T-helper 1 cell (primary cell): ENCODE results near the gene CNTN2.
A peak's percentile ranks its signal among the peaks of the same experiment; 100 is the strongest.

Experiments
- DNase-seq, 5 donors: peaks; one replicate each; pipeline ENCODE4 v3.0.0-alpha.2; 2012 to 2020

CNTN2 gene

DNA sequence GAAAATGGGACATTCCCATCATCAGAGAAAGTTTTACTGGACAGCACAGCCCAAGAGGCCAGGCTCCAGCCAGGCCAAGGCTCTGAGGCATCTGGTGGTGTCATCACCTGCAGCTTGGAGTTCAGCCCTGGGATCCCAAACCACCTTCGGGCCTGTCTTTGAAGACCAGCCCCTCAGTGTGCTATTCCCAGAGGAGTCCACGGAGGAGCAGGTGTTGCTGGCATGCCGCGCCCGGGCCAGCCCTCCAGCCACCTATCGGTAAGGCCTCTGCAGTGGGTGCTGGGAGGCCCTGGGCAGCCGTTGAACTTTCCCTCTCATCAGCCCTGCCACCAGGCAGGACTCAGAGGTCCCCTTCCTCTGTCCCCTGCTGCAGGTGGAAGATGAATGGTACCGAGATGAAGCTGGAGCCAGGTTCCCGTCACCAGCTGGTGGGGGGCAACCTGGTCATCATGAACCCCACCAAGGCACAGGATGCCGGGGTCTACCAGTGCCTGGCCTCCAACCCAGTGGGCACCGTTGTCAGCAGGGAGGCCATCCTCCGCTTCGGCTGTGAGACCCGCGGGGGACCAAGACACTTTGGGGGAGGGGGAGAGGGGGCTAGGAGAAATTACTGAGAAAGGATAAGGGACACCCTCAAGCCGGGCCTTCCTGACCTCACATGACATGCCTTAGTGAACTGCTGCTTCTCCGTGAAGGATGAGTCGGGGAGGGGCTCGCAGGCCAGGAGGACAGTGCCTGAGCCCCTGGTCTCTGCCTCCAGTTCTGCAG is 15.0 kb downstream of the CNTN2 start:
- no peak for DNase-seq

DNA sequence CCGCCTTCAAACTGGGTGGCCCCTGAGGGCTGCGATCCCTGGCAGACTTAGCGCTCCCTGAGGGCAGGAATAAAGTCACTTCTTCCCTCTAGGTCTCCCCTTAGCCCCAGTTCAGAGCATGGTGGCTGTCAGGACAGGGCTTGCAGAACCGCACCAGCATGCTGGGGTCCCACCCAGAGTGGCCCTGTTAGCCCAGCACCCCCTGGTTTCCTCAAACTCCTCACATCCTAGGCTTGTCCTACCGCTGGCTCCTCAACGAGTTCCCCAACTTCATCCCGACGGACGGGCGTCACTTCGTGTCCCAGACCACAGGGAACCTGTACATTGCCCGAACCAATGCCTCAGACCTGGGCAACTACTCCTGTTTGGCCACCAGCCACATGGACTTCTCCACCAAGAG is 15.8 kb downstream of the CNTN2 start:
- no peak for DNase-seq

DNA sequence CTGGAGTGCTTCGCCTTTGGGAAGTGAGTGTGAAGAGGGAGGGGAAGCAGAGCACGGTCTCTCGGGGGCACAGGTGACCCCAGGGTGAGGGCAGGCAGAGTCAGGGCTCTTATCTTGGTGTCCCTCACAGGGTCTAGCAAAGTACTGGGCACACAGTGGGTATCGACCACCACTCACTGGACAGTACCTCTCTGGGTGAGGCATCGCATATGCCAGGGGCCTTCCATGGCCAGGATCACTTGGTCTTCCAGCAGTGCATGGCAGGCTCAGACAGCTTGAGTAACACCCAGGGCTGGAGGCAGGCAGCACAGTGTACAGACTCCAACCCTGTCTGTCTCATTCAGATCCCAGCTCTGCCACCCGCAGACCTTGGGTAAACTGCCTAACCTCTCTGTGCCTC is 16.6 kb downstream of the CNTN2 start:
- no peak for DNase-seq

DNA sequence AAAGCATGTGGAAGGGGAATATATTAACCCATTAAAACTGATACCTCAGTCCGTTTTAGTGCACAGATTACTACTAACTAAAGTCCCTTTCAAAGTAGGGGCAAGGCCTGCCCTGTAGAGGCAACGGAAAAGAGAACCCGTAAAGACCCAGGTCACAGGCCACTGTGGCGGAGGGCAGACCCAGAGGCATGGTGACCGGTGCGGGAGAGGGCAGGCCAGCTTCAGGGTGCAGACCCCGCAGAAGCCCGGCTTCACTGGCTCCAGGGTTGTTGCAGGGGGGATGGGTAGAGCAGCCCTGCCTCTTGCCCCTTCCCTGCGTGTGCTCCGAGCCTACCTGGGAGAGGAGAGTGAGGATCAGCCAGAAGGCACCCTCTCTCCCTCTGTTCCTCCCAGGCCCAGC is 17.7 kb downstream of the CNTN2 start:
- no peak for DNase-seq

DNA sequence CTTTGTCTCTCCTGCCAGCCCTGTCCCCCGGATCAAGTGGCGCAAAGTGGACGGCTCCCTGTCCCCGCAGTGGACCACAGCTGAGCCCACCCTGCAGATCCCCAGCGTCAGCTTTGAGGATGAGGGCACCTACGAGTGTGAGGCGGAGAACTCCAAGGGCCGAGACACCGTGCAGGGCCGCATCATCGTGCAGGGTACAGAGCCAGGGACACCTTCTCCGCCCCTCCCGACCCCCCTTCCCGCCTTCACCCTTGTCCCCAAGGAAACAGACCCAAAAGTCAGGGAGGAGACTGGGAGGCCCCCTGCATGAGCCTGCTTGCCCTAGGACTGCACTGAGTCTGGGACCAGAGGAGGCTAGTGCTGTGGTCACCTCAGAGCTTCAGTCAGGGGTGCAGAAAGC is 18.2 kb downstream of the CNTN2 start:
- DNase-seq: no peak

DNA sequence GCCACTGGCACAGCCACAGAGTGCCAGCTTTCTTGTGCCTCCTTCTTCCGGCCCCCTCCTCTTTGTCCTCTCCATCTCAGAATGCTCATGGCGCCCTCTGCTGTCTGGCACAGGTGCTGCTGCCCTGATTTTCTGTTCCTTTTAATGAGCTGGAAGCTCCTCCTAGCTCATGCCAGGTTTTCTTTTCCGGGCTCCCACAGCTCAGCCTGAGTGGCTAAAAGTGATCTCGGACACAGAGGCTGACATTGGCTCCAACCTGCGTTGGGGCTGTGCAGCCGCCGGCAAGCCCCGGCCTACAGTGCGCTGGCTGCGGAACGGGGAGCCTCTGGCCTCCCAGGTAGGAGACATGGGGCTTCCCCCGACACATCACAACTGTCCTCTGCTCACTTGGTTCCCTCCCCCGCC is 18.7 kb downstream of the CNTN2 start:
- peak in 4 of 5 donors; percentile 38 to 67 (median 48) for DNase-seq

DNA sequence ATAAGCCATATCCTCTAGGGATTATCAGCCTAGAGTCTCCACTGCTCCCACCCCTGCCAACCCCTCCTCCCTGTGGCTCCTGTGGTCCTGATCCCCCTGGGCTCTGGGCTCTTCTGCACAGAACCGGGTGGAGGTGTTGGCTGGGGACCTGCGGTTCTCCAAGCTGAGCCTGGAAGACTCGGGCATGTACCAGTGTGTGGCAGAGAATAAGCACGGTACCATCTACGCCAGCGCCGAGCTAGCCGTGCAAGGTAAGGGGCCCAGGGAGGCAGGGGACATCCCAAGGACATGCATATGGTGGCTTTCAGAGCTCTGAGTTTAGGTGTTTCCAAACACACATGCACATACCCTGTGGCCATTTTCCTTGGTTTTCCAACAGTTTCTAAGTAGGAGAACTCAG is 19.3 kb downstream of the CNTN2 start:
- no peak for DNase-seq

DNA sequence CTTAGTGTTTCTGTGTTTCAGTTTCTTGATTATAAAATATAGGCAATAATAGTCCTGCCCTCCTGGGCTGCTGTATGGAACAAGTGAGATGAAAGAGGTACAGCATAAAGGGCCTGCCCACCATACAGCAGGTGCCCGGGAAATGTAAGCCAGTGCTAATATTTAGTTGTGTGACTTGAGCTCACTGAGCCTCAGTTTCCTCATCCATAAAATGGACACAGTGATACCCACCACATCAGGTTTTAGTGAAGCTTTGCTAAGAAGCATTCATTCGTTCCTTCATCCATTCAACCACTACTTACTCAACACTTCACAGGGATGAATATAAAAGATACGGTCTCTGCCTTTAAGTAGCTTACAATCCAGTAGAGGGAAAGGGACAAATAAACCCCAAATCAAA is 19.9 kb downstream of the CNTN2 start:
- DNase-seq: no peak

DNA sequence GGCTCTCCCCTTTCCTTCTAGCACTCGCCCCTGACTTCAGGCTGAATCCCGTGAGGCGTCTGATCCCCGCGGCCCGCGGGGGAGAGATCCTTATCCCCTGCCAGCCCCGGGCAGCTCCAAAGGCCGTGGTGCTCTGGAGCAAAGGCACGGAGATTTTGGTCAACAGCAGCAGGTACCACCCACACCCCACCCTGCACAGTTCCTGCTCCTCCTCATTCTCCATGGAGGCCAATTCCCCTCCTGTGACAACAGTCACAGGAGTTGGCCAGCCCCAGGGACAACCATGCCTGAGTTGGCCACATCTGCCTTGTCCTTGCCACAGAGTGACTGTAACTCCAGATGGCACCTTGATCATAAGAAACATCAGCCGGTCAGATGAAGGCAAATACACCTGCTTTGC is 21.3 kb downstream of the CNTN2 start:
- DNase-seq: no peak

DNA sequence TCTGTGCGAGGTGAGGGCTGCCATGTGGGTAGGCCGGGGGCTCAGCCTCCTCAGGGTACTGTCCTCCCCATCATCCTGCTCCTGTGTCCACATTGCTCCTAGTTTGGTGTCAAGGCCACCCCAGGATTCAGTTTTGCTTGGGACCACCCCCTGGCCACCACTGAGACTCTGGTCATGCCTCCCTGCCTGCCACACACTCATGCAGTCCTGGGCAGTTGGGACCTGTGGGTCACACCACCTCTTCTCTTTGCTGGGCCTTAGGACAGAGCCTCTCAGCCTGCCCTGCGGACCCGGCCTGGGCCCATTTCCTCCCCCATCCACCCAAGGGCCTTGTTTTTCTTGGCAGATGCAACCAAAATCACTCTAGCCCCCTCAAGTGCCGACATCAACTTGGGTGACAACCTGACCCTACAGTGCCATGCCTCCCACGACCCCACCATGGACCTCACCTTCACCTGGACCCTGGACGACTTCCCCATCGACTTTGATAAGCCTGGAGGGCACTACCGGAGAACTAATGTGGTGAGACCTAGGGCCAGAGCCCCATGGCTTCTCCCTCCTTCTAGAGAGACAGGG is 21.8 kb downstream of the CNTN2 start:
- DNase-seq: no peak

DNA sequence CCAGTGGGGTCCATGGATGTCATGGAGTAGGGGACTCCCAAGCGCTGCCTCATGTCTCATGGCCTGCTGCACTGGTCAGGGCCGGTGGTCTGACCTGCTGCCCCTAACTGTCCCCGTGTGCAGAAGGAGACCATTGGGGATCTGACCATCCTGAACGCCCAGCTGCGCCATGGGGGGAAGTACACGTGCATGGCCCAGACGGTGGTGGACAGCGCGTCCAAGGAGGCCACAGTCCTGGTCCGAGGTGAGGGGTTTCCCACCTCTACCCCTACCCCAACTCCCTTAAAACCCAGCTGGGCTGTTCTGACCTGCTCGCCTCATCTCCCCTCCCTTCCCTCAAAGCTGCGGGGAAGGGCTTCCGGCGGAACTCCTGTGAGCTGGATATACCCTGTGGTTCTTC is 22.7 kb downstream of the CNTN2 start:
- DNase-seq: no peak

DNA sequence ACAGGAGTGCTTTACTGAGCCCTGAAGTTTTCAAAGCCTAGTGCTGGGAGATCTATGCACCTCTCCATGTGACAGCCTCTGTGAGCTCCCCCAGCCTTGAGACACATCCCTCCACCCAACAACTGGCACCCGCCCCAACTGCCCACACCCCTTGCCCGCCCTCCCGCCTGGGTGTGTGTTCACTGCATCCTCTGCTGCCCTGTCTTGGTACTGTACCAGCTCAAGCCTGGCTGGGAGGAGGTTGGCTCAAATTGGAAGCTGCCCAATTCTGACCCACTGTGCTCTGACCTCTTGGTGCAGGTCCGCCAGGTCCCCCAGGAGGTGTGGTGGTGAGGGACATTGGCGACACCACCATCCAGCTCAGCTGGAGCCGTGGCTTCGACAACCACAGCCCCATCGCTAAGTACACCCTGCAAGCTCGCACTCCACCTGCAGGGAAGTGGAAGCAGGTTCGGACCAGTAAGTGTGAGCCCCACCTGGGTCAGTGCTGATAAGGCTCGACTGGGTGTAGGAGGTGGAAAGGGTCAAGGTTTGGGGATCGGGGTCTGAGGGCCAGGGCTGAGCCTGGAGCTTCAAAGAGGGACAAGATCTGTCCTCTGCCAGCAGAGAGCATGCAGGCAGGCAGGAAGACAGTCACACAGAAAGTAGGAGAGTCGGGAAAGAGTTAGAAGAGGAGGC is 23.3 kb downstream of the CNTN2 start:
- no peak for DNase-seq

DNA sequence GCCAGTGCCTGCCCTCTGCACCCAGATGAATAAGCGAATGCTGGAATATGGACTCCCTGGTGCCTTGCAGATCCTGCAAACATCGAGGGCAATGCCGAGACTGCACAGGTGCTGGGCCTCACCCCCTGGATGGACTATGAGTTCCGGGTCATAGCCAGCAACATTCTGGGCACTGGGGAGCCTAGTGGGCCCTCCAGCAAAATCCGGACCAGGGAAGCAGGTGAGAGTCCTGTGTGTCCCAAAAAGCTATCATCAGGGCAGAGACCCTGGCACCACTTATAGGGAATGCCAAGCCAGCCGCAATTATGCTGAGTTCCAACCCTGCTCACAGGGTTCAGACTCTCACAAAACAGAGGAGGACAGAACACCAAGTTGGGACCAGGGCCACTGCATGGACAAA is 24.0 kb downstream of the CNTN2 start:
- no peak for DNase-seq

DNA sequence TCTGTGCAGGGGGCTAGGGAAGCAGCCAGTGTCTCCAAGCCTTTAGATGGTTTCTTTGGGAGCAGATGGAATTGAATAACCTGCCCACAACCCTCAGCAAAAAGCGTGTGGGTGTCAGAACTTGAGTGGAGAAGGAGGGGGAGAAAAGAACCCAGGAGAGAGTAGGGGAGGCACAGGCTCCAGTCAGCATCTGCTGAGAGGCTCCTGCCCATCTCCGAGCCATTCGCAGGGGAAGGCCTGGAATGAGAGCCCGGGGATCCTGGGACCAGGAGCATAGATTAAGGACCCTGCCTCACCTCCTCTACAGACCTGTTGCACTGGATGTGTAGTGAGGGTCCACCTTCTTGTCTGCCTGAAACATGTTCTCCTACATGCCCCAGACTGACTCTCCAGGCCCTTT is 25.0 kb downstream of the CNTN2 start:
- DNase-seq: no peak

DNA sequence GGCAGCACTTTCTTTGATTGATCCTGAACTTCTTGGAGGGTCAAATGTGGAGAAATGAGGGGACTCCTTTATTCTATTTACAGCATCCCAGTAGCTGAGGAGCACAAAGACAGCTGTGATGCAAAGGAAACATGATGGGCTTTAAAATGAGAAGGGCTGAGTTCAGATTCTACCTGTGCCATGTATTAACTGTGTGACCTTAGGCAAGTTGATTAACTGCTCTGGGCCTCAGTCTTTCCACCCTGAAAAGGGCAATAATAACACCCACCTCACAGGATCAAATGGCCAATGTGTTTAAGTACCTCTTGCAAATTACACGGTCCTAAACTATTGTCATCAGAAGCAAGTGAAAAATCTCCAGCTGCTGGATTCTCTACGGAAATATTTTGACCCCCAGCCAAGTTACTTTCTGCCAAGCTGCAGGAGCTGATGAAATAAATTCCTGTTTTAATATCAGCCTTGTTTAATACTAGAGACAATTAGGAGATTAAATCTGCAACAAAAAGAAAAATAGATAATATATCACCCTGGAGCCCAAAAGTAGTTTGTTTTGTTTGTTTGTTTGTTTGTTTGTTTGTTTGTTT is 25.5 kb downstream of the CNTN2 start:
- DNase-seq: no peak

DNA sequence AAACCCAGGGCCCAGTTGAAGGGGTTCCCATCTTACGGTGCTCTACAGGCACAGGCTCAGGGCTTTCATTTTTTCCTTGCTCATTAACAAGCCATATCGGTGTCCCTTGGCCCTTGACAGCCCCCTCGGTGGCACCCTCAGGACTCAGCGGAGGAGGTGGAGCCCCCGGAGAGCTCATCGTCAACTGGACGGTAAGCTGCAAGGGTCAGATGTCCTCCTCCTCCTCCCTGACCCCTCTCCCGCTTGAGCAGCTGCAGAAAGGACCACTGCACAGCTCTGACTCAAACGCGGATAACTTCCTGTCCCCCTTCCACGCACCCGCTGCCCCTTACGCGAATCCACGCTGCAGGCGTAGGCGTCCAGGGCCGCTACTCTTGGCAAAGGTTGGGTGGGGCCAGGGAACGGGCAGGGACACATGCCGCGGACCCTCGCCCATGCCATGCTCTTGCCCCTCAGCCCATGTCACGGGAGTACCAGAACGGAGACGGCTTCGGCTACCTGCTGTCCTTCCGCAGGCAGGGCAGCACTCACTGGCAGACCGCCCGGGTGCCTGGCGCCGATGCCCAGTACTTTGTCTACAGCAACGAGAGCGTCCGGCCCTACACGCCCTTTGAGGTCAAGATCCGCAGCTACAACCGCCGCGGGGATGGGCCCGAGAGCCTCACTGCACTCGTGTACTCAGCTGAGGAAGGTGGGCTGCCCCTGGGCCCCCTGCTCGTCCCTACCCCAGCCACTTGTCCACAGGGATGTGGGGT is 26.5 kb downstream of the CNTN2 start:
- DNase-seq: no peak

DNA sequence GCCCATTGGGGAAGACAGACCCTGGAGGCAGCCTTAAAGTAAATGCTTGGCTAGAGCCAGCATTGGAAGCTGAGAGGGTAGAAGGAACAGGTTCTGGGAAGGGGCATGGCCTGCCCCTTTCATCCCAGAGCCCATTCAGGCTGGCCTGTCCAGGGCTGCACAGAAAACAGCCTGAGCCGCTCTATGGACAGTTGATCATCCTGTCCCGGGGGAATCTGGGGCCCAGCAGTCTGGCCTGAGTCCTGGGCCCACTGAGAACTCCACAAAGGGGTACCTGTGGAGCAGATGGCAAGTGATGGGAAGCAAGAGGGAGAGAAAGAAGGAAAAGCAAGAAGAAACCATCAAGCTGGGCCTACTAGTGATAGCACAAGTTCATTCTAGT is 28.0 kb downstream of the CNTN2 start:
- no peak for DNase-seq

DNA sequence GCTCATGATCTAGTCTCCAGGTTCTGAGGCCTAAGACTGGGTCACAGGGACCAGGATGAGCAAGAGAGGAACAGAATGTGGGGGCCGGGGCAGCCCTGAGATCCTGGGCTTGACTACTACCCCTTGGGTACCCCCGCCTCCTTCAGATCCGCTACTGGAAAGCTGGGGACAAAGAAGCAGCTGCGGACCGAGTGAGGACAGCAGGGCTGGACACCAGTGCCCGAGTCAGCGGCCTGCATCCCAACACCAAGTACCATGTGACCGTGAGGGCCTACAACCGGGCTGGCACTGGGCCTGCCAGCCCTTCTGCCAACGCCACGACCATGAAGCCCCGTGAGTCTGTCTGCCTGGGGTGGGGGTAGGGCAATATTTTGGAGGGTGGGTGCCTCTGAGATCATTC is 28.8 kb downstream of the CNTN2 start:
- no peak for DNase-seq

DNA sequence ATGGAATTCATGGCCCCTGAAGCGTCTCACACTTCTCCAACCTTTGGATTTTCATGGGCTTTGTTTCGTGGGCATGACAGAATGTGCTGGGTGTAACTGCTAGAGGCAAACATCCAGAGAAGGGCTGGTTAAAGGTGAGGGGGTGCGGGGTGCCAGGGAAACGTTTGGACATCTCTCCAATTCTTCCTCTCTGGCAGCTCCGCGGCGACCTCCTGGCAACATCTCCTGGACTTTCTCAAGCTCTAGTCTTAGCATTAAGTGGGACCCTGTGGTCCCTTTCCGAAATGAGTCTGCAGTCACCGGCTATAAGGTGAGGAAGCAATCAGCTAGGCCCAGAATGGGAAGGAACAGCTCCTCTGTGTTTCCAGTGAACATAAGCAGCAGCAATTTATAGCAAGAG is 29.3 kb downstream of the CNTN2 start:
- no peak for DNase-seq

DNA sequence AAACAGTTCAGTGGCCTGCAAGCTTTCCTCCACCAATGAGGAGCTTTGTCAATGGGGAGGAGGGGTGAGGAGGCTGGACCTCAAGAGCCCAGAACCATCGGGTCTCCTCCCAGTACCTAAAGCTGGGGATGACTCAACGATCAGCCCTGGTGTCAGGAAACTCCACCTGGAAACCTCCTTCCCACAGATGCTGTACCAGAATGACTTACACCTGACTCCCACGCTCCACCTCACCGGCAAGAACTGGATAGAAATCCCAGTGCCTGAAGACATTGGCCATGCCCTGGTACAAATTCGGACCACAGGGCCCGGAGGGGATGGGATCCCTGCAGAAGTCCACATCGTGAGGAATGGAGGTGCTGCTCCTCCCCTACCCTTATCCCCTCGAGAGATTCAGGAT is 29.9 kb downstream of the CNTN2 start:
- no peak for DNase-seq

DNA sequence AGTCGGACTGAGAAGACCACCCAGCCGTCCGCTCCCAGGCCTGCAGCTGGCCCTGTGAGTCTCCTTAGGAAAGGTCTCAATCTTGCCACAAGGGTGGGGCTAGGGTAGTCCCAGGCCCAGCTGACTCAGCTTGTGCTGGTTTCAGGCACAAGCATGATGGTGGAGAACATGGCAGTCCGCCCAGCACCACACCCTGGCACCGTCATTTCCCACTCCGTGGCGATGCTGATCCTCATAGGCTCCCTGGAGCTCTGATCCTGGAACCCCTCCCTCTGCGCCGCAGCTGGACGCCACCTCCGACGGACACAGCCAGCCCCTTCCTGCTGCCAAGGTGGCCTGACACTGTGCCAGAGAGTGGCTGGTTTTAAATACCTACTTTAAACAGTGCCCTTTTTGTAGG is 30.5 kb downstream of the CNTN2 start:
- DNase-seq: no peak

DNA sequence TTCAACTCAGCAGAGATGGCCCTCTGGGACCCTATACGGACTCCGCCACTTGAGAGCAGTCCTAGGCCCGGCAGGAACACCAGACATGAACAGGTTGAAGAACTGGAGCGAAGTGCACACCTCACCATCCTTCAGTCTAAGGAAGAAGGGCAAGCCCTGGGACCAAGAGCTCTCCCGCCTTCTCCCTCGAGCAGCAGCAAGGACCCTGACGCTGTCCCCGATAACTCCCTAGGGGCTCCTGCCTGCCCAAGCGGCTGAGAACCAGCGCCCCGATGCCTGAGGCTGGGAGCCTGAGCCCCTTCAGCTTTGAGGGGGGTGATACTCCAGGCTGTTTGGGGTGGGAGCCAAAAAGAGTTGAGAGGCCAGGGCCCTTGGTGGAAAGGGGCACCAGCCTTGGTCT is 31.1 kb downstream of the CNTN2 start:
- no peak for DNase-seq

DNA sequence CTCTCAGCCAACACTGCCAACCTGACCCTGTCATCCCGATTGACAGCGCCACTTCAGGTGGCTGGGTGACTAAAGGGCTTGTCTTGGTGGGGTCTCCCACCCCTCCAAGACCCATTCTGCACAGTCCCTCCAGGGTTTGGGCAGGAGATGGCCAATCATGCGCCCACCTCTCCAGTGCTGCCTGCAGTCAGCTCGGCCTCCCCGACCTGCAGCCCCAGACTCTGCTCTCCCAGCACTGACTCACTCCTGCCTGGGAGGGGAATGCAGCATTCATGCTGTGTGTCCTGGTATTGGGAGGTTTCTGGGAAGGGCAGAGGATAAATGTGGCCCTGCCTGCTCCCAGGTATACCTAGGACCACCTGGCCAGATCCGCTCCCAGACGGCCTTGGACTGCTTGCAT is 31.5 kb downstream of the CNTN2 start:
- DNase-seq: no peak
